HCT116 (cell line): ENCODE measurements around the gene PHF11. TPM values are rescaled to one million over a fixed set of nuclear protein-coding genes. Genes with fewer than 3 reads are reported as not detected.

Experiments
- ATAC-seq: fragments of 200-7000 bp; cut with Tn5 transposase; 2 replicates; pipeline ENCODE4 v1.9.1; 2020; ENCODE audit warnings: mild to moderate bottlenecking, moderate library complexity
- BruUV-seq: library from RNA; stranded (reverse); fragments of 400-500 nt; replicated peaks from 2 replicates; lab custom pipeline; 2021; lab: Mats Ljungman, UMichigan
- CTCF ChIA-PET: fragments of 300-600 bp; sonication (Branson Sonifier 250); formaldehyde crosslinking; loops from one replicate; lab custom pipeline; 2021; ENCODE audit warnings: antibody characterized with exemption; lab: Charles Lee
- POLR2A ChIA-PET: fragments of 300-600, 350-600 bp; sonication (Branson Sonifier 250); formaldehyde crosslinking; loops from one replicate; lab custom pipeline; 2021; ENCODE audit warnings: antibody characterized with exemption; lab: Charles Lee
- RAD21 ChIA-PET, 2 experiments: fragments of 300-600 bp; sonication (Branson Sonifier 250); formaldehyde crosslinking; loops; one replicate each; lab custom pipeline; 2023; ENCODE audit warnings: low total read pairs in 2 of 2; ENCODE audit not compliant: uncharacterized antibody in 2 of 2, unreplicated experiment in 2 of 2, low non-redundant PET in 1 of 2; lab: Charles Lee
- DNase-seq: peaks from one replicate; pipeline ENCODE4 v3.0.0-alpha.2; 2010; ENCODE audit warnings: low read depth, low spot score
- H2AFZ ChIP-seq: fragments of 200-600 bp; shearing (Covaris generic), sonication (generic); 2 replicates; pipeline ENCODE4 v1.6.1; 2017; ENCODE audit warnings: low read depth, mixed run types, mixed read lengths, antibody characterized with exemption, low read length; ENCODE audit not compliant: poor library complexity, severe bottlenecking
- H3K27ac ChIP-seq: 2 replicates; pipeline ENCODE4 v1.5.1; 2012; ENCODE audit warnings: low read depth, low read length
- H3K27me3 ChIP-seq: fragments of 200-600 bp; sonication (generic); 2 replicates; pipeline ENCODE4 v1.6.1; 2016; ENCODE audit warnings: mixed run types, low read length, mixed read lengths; ENCODE audit not compliant: insufficient read depth
- H3K36me3 ChIP-seq, 2 experiments: fragments of 200-500 bp in 1 of 2; fragments of 200-600 bp in 1 of 2; sonication (Bioruptor generic) in 1 of 2; sonication (generic) in 1 of 2; 2 replicates each; pipeline versions ENCODE4 v1.5.1 to v1.6.1; 2014 to 2016; ENCODE audit warnings: low read length in 2 of 2, inconsistent platforms in 1 of 2, mixed read lengths in 1 of 2, mixed run types in 1 of 2; ENCODE audit not compliant: insufficient read depth in 2 of 2, control insufficient read depth in 1 of 2
- H3K4me1 ChIP-seq, 2 experiments: fragments of 200-600 bp in 1 of 2; sonication (generic) in 1 of 2; 2 replicates each; pipeline versions ENCODE4 v1.5.1 to v1.6.1; 2012 to 2017; ENCODE audit warnings: low read length in 2 of 2, inconsistent platforms in 1 of 2, mild to moderate bottlenecking in 1 of 2, mixed read lengths in 1 of 2, mixed run types in 1 of 2, moderate library complexity in 1 of 2; ENCODE audit not compliant: insufficient read depth in 2 of 2, control insufficient read depth in 1 of 2
- H3K4me2 ChIP-seq: fragments of 200-600 bp; sonication (generic); 2 replicates; pipeline ENCODE4 v1.6.1; 2017; ENCODE audit warnings: mixed run types, low read length, mixed read lengths
- H3K4me3 ChIP-seq, 2 experiments: fragments of 200-600 bp in 1 of 2; sonication (generic) in 1 of 2; replicated peaks in 1 of 2; 2 replicates each; pipeline ENCODE4 v1.5.1; 2011 to 2016; ENCODE audit warnings: low read length in 2 of 2, control low read depth in 1 of 2, low read depth in 1 of 2, mild to moderate bottlenecking in 1 of 2, mixed read lengths in 1 of 2, mixed run types in 1 of 2
- H3K79me2 ChIP-seq: fragments of 200-600 bp; sonication (generic); 2 replicates; pipeline ENCODE4 v1.6.1; 2017; ENCODE audit warnings: mild to moderate bottlenecking, mixed run types, low read length, moderate library complexity, mixed read lengths; ENCODE audit not compliant: insufficient read depth
- H3K9ac ChIP-seq: fragments of 200-600 bp; sonication (generic); 2 replicates; pipeline ENCODE4 v1.6.1; 2016; ENCODE audit warnings: low read length, mixed read lengths
- H3K9me2 ChIP-seq: fragments of 200-600 bp; sonication (generic), shearing (Covaris generic); 2 replicates; pipeline ENCODE4 v1.6.1; 2017; ENCODE audit warnings: mixed run types, mild to moderate bottlenecking, moderate library complexity; ENCODE audit not compliant: insufficient read depth
- H3K9me3 ChIP-seq, 2 experiments: fragments of 200-500 bp in 1 of 2; fragments of 200-600 bp in 1 of 2; sonication (Bioruptor generic) in 1 of 2; sonication (generic) in 1 of 2; 2 replicates each; pipeline ENCODE4 v1.6.1; 2014 to 2017; ENCODE audit warnings: low read length in 2 of 2, mixed read lengths in 2 of 2, inconsistent platforms in 1 of 2, low read depth in 1 of 2, mild to moderate bottlenecking in 1 of 2, mixed run types in 1 of 2, moderate library complexity in 1 of 2; ENCODE audit not compliant: control insufficient read depth in 1 of 2, insufficient read depth in 1 of 2
- H4K20me1 ChIP-seq: fragments of 200-600 bp; sonication (generic), shearing (Covaris generic); 2 replicates; pipeline ENCODE4 v1.6.1; 2017; ENCODE audit warnings: mixed run types, mild to moderate bottlenecking, moderate library complexity; ENCODE audit not compliant: insufficient read depth
- CBX3 ChIP-seq: IDR thresholded peaks from 2 replicates; pipeline ENCODE4 v1.6.1; 2012; ENCODE audit warnings: low read depth
- EGR1 ChIP-seq: IDR thresholded peaks from 2 replicates; pipeline ENCODE4 v1.6.1; 2012; ENCODE audit warnings: low read depth
- EZH2 ChIP-seq: fragments of 200-600 bp; sonication (generic); IDR thresholded peaks from 2 replicates; pipeline ENCODE4 v1.6.1; 2017; ENCODE audit warnings: antibody characterized with exemption, mixed run types
- JUND ChIP-seq: IDR thresholded peaks from 2 replicates; pipeline ENCODE4 v1.6.1; 2012
- POLR2A ChIP-seq: IDR thresholded peaks from 2 replicates; pipeline ENCODE4 v1.7.0; 2011; ENCODE audit warnings: borderline replicate concordance; ENCODE audit not compliant: insufficient read depth, insufficient read length; ENCODE audit errors: extremely low read depth
- POLR2AphosphoS5 ChIP-seq: IDR thresholded peaks from 2 replicates; pipeline ENCODE4 v1.6.1; 2011; ENCODE audit warnings: mild to moderate bottlenecking, low read depth, low read length, moderate library complexity
- RAD21 ChIP-seq: IDR thresholded peaks from 2 replicates; pipeline ENCODE4 v1.6.1; 2012; ENCODE audit warnings: low read depth, mild to moderate bottlenecking
- REST ChIP-seq: IDR thresholded peaks from 2 replicates; pipeline ENCODE4 v1.6.1; 2012; ENCODE audit warnings: low read depth
- SP1 ChIP-seq: IDR thresholded peaks from 2 replicates; pipeline ENCODE4 v1.6.1; 2012; ENCODE audit warnings: low read depth
- SRF ChIP-seq: IDR thresholded peaks from 2 replicates; pipeline ENCODE4 v1.6.1; 2012; ENCODE audit warnings: low read depth
- YY1 ChIP-seq: IDR thresholded peaks from 2 replicates; pipeline ENCODE4 v1.6.1; 2011; ENCODE audit warnings: low read length, low read depth, moderate library complexity, mild to moderate bottlenecking; ENCODE audit not compliant: insufficient replicate concordance; ENCODE audit errors: extremely low read depth
- ZBTB33 ChIP-seq: IDR thresholded peaks from 2 replicates; pipeline ENCODE4 v1.6.1; 2011; ENCODE audit warnings: mild to moderate bottlenecking, low read length, moderate library complexity; ENCODE audit not compliant: insufficient replicate concordance; ENCODE audit errors: extremely low read depth
- ZFX ChIP-seq: fragments of 450-650 bp; IDR thresholded peaks from 2 replicates; pipeline ENCODE4 v1.6.1; 2017
- intact Hi-C: fragments of 100-400 bp; cut with micrococcal nuclease; formaldehyde crosslinking; loops from 2 replicates; pipeline ENCODE4 v1.10.0; 2022
- total RNA-seq: library from RNA; stranded (reverse); gene quantifications from one replicate; pipeline ENCODE4 v1.2.1, GENCODE V29; 2021; ENCODE audit not compliant: unreplicated experiment

Gene PHF11
- total RNA-seq, 1 experiment from 2014 or later: 12.1 TPM

GRCh38 chr13:49527123-49527522 is 31.4 kb downstream of the PHF11 start:
- intact Hi-C loops: no loop called here
- H3K27me3 ChIP-seq: no peaks in the 10 kb centered on the region
- no peak for ATAC-seq
- no peak overlapping the region for H3K9ac ChIP-seq
- no peak overlapping the region for H3K4me2 ChIP-seq
- no peak for DNase-seq
- CTCF ChIA-PET: no interaction called here
- POLR2A ChIA-PET: no interaction called here
- H2AFZ ChIP-seq: no peak overlapping the region
- no peak for TF ChIP-seq POLR2A
- TF ChIP-seq SP1: no peak
- TF ChIP-seq ZBTB33: no peak
- TF ChIP-seq ZFX: no peak
- no peak for TF ChIP-seq CBX3
- no peak for TF ChIP-seq REST
- no peak for TF ChIP-seq RAD21
- TF ChIP-seq YY1: no peak
- TF ChIP-seq EGR1: no peak
- TF ChIP-seq JUND: no peak
- TF ChIP-seq SRF: no peak
- TF ChIP-seq POLR2AphosphoS5: no peak
- TF ChIP-seq EZH2: no peak
- H3K36me3 ChIP-seq: no peaks in the 10 kb centered on the region
- H3K79me2 ChIP-seq: no peaks in the 10 kb centered on the region
- H3K27ac ChIP-seq: no peak overlapping the region
- no peaks in the 10 kb centered on the region for H3K9me2 ChIP-seq
- no peaks in the 10 kb centered on the region for H3K9me3 ChIP-seq
- no peaks in the 10 kb centered on the region for H3K4me1 ChIP-seq
- RAD21 ChIA-PET: no interaction called here
- no TSS peak for BruUV-seq
- no peaks in the 10 kb centered on the region for H4K20me1 ChIP-seq
- no peak overlapping the region for H3K4me3 ChIP-seq
